HG03558 (cell line): ENCODE data around the gene SLMAP.

Experiments
- ATAC-seq: cut with Tn5 transposase; IDR thresholded peaks from one replicate; pipeline ENCODE4 v1.9.1; 2021; ENCODE audit warnings: moderate number of reproducible peaks; ENCODE audit not compliant: unreplicated experiment; ENCODE audit errors: extremely low read depth

Gene SLMAP, protein sequence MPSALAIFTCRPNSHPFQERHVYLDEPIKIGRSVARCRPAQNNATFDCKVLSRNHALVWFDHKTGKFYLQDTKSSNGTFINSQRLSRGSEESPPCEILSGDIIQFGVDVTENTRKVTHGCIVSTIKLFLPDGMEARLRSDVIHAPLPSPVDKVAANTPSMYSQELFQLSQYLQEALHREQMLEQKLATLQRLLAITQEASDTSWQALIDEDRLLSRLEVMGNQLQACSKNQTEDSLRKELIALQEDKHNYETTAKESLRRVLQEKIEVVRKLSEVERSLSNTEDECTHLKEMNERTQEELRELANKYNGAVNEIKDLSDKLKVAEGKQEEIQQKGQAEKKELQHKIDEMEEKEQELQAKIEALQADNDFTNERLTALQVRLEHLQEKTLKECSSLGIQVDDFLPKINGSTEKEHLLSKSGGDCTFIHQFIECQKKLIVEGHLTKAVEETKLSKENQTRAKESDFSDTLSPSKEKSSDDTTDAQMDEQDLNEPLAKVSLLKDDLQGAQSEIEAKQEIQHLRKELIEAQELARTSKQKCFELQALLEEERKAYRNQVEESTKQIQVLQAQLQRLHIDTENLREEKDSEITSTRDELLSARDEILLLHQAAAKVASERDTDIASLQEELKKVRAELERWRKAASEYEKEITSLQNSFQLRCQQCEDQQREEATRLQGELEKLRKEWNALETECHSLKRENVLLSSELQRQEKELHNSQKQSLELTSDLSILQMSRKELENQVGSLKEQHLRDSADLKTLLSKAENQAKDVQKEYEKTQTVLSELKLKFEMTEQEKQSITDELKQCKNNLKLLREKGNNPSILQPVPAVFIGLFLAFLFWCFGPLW

DNA sequence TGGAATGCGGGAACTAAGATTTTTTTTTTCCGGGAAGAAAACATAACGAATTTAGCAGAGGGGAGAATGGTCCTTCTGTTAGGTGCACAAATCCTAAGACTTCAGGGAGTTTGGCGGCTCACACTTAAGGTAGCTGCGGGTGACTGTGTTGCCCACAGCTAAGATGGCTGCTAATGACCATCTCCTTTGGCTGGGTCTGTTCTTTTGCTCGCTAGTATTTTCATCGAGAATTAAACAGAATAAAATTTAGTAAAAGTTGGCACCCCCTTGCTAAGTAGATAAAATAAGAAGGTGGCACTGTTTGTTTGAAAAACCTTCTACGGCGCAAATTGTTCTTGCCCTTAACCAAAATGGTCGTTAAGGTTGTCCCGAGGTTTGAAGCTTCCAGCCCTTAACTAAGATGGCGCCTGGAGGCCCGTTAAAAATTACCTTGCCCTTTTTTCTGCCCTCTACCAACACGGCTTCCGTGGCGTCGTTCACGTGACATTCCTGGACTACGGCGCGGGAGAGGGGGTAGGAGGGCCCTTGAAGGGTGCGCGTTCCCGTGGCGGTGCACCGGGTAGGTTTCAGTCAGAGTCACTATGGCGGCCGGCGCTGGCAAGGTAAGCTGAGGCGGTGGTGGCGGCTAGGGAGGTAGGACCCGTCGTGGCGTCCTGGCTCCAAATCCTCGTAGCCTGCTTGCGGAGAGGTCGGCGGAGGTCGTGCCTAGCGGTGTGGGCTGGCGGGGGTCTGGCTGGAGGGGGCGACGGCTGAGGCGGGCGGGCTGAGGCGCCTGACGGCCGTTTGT is at the start of gene SLMAP:
TSS of gene SLMAP (plus strand) at position 569 of the 787 bp plus-strand sequence. CDS start 1,343 bp downstream, outside the sequence.
- ATAC-seq, result peak; percentile 76

DNA sequence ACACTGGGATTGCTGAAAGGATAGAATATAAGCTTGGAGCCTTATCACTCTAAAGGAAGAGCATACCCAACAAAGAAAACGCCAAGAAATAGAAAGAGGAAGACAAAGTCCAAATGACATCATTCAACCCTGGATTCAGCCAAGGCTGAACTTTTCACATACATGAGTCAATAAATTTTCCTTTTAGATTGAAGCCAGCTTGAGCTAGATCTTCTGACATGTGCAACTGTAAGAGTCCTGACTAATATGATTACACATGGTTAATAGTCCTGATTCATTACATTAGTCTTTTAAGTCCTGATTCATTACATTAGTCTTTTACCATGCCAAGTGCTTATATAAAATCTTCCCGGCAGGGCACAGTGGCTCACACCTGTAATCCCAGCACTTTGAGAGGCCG is 49.6 kb upstream of the SLMAP start:
- no peak for ATAC-seq

DNA sequence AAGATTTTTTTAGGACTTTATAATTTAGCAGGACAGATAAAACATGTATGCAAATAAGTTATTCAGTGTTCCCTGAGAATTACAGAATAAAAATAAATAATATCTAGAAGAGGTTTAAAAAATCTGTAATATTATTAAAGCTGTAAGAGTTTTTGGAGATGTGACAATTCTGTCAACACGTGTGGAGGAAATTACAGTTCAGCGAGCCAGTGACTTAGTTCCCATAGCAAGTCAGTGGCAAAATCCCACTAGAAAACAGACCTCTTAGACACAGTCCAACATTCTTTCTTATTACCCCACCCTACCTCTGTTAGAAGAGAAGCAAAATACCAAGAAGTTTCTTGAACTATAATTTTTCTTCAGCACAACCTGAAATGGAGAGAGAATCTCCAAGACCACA is 47.1 kb upstream of the SLMAP start:
- ATAC-seq, result no peak

GRCh38 chr3:57709559-57709958 is 46.5 kb upstream of the SLMAP start:
- ATAC-seq, result no peak

- no peak for ATAC-seq
Measured at GRCh38 chr3:57715686-57716085, 40.4 kb upstream of the SLMAP start.

DNA sequence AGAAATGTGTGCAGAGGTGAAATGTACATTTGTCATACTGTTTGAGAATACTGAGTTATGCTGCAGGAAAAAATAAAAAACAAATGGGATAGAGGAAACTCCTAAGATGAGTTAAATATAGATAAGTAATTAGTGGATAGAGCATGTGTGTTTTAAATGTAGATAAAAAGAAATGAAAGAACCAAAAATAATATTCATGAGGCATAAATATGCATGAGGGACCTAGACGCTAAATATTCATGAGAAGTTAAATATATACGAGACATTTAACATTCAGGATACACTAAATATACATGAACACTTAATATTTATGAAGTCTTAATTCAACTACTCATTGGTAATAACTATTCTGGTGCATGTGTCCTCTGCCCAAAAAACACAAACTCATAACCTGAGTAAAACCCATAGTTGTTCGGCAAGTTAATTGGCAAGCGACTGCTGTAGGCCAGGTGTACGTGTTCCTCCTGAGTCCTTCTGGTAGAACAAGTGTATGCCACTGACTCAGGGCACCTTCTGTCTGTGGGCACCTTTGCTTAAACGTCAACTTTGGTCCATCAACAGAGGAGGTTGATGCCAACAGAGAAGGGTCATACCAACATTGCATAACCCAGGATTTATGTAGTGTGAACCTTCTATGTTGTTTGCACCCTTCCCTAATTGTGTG is 38.8 kb upstream of the SLMAP start:
- ATAC-seq, result no peak

GRCh38 chr3:57718118-57718517 is 38.0 kb upstream of the SLMAP start:
- ATAC-seq, result no peak

GRCh38 chr3:57726397-57726796 is 29.7 kb upstream of the SLMAP start:
- no peak for ATAC-seq

GRCh38 chr3:57727106-57727505 is 29.0 kb upstream of the SLMAP start:
- no peak for ATAC-seq

GRCh38 chr3:57729334-57730045 is 26.6 kb upstream of the SLMAP start:
- ATAC-seq, result no peak

DNA sequence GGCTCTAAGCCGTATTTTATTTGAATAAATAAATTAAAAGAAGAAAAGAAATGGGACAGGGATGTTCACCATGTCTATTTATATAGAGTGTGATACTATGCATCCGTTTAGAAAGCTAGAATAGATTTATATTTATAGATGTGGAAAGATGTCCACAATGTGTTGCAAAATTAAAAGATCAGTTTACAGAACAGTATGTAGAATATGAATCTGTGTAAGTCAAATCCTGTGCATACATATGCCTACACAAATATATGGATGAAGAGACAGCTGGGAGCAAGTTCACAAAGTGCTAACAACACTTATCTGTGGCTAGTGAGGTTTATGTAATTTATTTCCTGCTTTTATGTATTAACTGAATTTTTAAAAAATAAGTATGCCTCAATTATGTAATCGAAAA is 25.4 kb upstream of the SLMAP start:
- no peak for ATAC-seq

- ATAC-seq, result no peak
Measured at GRCh38 chr3:57731311-57731710, 24.8 kb upstream of the SLMAP start.

- no peak for ATAC-seq
Measured at GRCh38 chr3:57733790-57734189, 22.3 kb upstream of the SLMAP start.

DNA sequence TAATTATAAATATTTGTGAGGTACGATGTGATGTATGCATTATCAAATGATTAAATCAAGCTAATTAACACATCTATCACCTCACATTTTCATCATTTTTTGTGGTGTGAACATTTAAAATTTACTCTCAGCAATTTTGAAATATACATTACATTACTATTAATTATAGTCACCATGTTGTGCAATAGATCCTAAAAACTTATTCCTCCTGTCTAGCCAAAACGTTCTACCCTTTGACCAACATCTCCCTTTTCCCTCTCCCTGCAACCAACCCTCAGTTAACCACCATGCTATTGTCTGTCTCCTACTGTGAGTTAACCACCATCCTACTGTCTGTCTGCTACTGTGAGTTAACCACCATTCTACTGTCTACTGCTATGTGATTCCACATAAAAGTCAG is 20.7 kb upstream of the SLMAP start:
- no peak for ATAC-seq

DNA sequence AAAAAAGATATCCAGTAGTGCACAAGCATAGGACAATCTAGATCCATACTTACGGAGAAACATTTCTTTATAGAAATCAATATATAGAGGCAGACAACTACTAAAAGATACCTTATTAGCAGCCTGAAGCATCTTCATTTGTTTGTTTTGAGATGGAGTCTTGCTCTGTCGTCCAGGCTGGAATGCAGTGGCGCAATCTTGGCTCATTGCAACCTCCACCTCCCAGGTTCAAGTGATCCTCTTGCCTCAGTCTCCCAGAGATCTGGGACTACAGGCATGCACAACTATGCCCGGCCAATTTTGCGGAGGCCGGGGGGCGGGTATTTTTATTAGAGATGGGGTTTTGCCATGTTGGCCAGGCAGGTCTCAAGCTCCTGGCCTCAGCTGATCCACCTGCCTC is 18.3 kb upstream of the SLMAP start:
- ATAC-seq, result no peak

DNA sequence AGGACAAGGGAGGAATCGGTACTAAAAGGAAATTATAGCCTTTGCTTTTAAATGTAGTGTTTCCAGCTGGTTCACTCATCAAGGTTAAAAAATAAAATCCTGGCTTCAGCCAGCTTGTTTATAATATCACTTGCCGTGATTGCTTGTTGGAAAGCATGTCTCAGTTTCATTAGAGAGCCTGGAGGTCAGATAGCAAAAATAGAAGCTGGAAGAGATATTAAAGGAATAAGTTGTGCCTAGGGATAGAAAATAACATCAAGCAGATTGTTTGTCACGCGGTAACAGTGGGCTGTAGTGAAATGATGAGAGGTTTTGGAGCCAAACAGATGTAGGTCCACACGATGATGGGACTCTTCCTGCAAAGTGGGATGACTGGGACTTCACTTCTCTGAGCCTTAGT is 17.7 kb upstream of the SLMAP start:
- no peak for ATAC-seq

DNA sequence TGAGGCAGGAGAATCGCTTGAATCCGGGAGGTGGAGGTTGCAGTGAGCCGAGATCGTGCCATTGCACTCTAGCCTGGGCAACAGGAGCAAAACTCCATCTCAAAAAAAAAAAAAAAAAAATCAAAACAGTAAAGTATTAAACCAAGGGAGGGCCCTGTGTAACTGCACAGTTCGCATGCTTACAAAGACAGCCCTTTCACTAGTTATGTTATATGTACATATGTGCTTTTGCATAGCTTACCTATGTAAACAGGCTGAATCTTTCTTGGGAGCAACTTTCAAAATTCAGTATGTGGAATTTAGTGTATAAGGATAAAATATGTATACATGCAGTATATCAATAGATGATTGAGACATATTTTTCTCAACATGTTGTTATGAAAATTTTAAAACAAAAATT is 16.1 kb upstream of the SLMAP start:
- ATAC-seq, result no peak

DNA sequence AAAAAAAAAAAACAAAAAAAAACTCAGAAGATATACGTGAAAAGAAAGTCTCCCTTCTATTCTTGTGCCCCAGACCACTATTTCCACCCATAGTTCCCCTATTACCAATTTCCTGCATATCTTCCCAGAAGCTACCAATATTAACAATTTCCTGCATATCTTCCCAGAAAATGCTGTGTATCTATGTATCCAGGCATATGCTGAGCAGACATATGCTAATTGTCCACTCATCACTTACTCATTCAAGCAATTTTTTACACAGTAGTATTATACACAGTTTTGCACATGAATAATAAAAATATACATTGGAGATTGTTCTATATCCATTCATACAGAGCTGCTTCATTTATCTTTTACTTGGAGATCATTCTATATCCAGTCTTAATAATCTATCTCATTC is 12.6 kb upstream of the SLMAP start:
- ATAC-seq, result no peak

GRCh38 chr3:57745101-57745500 is 11.0 kb upstream of the SLMAP start:
- ATAC-seq, result no peak
